CD4-positive, alpha-beta memory T cell (primary cell): ENCODE results near the gene PTPRT. TPM values are rescaled to one million over a fixed set of nuclear protein-coding genes. Genes with fewer than 3 reads are reported as not detected.

Experiments used
- CTCF ChIA-PET: fragments of 350-600 bp; sonication (Branson Sonifier 250); formaldehyde crosslinking; loops from one replicate; lab custom pipeline; 2021; ENCODE audit warnings: inconsistent platforms; ENCODE audit not compliant: partially characterized antibody; lab: Charles Lee
- POLR2A ChIA-PET: fragments of 350-600 bp; sonication (Branson Sonifier 250); formaldehyde crosslinking; loops from one replicate; lab custom pipeline; 2021; ENCODE audit not compliant: partially characterized antibody; lab: Charles Lee
- DNase-seq, 5 donors: peaks; one replicate each; pipeline versions ENCODE4 v3.0.0 to v3.0.0-alpha.2; 2020 to 2022; ENCODE audit warnings: mixed read lengths in 1 of 5
- H3K27ac ChIP-seq: one replicate; pipeline ENCODE4 v1.7.0; 2013; ENCODE audit warnings: low read depth, low read length
- H3K27me3 ChIP-seq: 2 replicates; pipeline ENCODE4 v1.7.0; 2013; ENCODE audit warnings: mild to moderate bottlenecking, low read length, moderate library complexity; ENCODE audit not compliant: insufficient read depth
- H3K36me3 ChIP-seq: 2 replicates; pipeline ENCODE4 v1.7.0; 2013; ENCODE audit warnings: mild to moderate bottlenecking, low read length, moderate library complexity; ENCODE audit not compliant: insufficient read depth
- H3K4me1 ChIP-seq: 2 replicates; pipeline ENCODE4 v1.7.0; 2013; ENCODE audit warnings: mild to moderate bottlenecking, low read length, moderate library complexity; ENCODE audit not compliant: insufficient read depth
- H3K4me3 ChIP-seq, 2 donors: one replicate each; pipeline ENCODE4 v1.7.0; 2013; ENCODE audit warnings: low read length in 2 of 2, mild to moderate bottlenecking in 1 of 2
- H3K9me3 ChIP-seq, 2 donors: one replicate each; pipeline ENCODE4 v1.7.0; 2013; ENCODE audit warnings: low read length in 2 of 2, control low read depth in 1 of 2; ENCODE audit not compliant: control insufficient read depth in 1 of 2
- H3K27ac Mint-ChIP-seq, 7 donors: one replicate each; pipeline ENCODE4 v1.8.0; 2020 to 2021; ENCODE audit warnings: mixed read lengths in 7 of 7, mild to moderate bottlenecking in 6 of 7, inconsistent platforms in 3 of 7, moderate library complexity in 3 of 7
- H3K27me3 Mint-ChIP-seq, 2 donors: one replicate each; pipeline ENCODE4 v1.8.0; 2020 to 2021; ENCODE audit warnings: mixed read lengths in 2 of 2
- H3K36me3 Mint-ChIP-seq, 2 donors: one replicate each; pipeline ENCODE4 v1.8.0; 2020 to 2021; ENCODE audit warnings: mixed read lengths in 2 of 2, inconsistent platforms in 1 of 2, mild to moderate bottlenecking in 1 of 2
- H3K4me1 Mint-ChIP-seq, 4 donors: one replicate each; pipeline ENCODE4 v1.8.0; 2020 to 2021; ENCODE audit warnings: mixed read lengths in 4 of 4, mild to moderate bottlenecking in 1 of 4
- H3K4me3 Mint-ChIP-seq, 8 donors: one replicate each; pipeline ENCODE4 v1.8.0; 2020 to 2021; ENCODE audit warnings: mixed read lengths in 8 of 8, mild to moderate bottlenecking in 7 of 8, moderate library complexity in 6 of 8, inconsistent platforms in 3 of 8
- H3K9me3 Mint-ChIP-seq, 8 donors: one replicate each; pipeline ENCODE4 v1.8.0; 2020 to 2021; ENCODE audit warnings: mixed read lengths in 8 of 8, mild to moderate bottlenecking in 5 of 8, inconsistent platforms in 3 of 8, moderate library complexity in 1 of 8
- intact Hi-C: fragments of 100-400 bp; cut with micrococcal nuclease; formaldehyde crosslinking; loops from one replicate; pipeline ENCODE4 v1.15.1; 2023
- polyA plus RNA-seq, 2 donors: library from polyadenylated mRNA; unstranded; fragments of 300-500 nt; fragmentation: Illumina TruSeq; gene quantifications; one replicate each; pipeline ENCODE4 v1.2.3, GENCODE V29; 2021
- total RNA-seq, 2 experiments: library from RNA; stranded (reverse); gene quantifications; one replicate each; pipeline ENCODE4 v1.2.3, GENCODE V29; 2021

PTPRT gene
- total and polyA plus RNA-seq, 4 experiments from 2014 or later = not detected

- no peaks in the 10 kb centered on the region for H3K9me3 ChIP-seq
- H3K36me3 Mint-ChIP-seq = no peaks in the 10 kb centered on the region
- no peak overlapping the region for H3K4me3 Mint-ChIP-seq
- no peaks in the 10 kb centered on the region for H3K4me1 Mint-ChIP-seq
- no peak overlapping the region for H3K4me3 ChIP-seq
- peaks cover 2 to 26% (median 12%) of the 10 kb centered on the region in 8 donors for H3K9me3 Mint-ChIP-seq
- intact Hi-C loops = no loop called here
- no peak for DNase-seq
- no peaks in the 10 kb centered on the region for H3K4me1 ChIP-seq
- ChIA-PET POLR2A (no interaction called here), CTCF (no interaction called here)
- no peak overlapping the region for H3K27ac ChIP-seq
- H3K27me3 Mint-ChIP-seq = no peaks in the 10 kb centered on the region
- no peak overlapping the region for H3K27ac Mint-ChIP-seq
- no peaks in the 10 kb centered on the region for H3K27me3 ChIP-seq
- no peaks in the 10 kb centered on the region for H3K36me3 ChIP-seq
Observed at GRCh38 chr20:42611889-42612837, 577.5 kb downstream of the PTPRT start.

GRCh38 chr20:42611423-42611822, 578.3 kb downstream of the PTPRT start:
- H3K27me3 ChIP-seq = no peaks in the 10 kb centered on the region
- no peak for DNase-seq
- Mint-ChIP-seq H3K36me3 (no peaks in the 10 kb centered on the region), H3K9me3 (peaks cover 2 to 26% (median 13%) of the 10 kb centered on the region in 8 donors), H3K27me3 (no peaks in the 10 kb centered on the region), H3K4me1 (no peaks in the 10 kb centered on the region), H3K4me3 (no peak overlapping the region), H3K27ac (no peak overlapping the region)
- no peaks in the 10 kb centered on the region for H3K9me3 ChIP-seq
- POLR2A ChIA-PET = no interaction called here
- intact Hi-C loops = no loop called here
- no peaks in the 10 kb centered on the region for H3K36me3 ChIP-seq
- CTCF ChIA-PET = no interaction called here
- H3K4me1 ChIP-seq = no peaks in the 10 kb centered on the region
- no peak overlapping the region for H3K4me3 ChIP-seq
- no peak overlapping the region for H3K27ac ChIP-seq

GRCh38 chr20:42610070-42610469, 579.6 kb downstream of the PTPRT start:
- Mint-ChIP-seq H3K36me3 (no peaks in the 10 kb centered on the region), H3K27me3 (no peaks in the 10 kb centered on the region), H3K27ac (no peak overlapping the region), H3K4me1 (no peaks in the 10 kb centered on the region), H3K4me3 (no peak overlapping the region), H3K9me3 (peaks cover 2 to 26% (median 16%) of the 10 kb centered on the region in 8 donors)
- no peak overlapping the region for H3K27ac ChIP-seq
- no peaks in the 10 kb centered on the region for H3K27me3 ChIP-seq
- H3K9me3 ChIP-seq = no peaks in the 10 kb centered on the region
- no peaks in the 10 kb centered on the region for H3K4me1 ChIP-seq
- intact Hi-C loops = no loop called here
- no peak overlapping the region for H3K4me3 ChIP-seq
- POLR2A ChIA-PET = no interaction called here
- CTCF ChIA-PET = no interaction called here
- DNase-seq = no peak
- H3K36me3 ChIP-seq = no peaks in the 10 kb centered on the region

DNA sequence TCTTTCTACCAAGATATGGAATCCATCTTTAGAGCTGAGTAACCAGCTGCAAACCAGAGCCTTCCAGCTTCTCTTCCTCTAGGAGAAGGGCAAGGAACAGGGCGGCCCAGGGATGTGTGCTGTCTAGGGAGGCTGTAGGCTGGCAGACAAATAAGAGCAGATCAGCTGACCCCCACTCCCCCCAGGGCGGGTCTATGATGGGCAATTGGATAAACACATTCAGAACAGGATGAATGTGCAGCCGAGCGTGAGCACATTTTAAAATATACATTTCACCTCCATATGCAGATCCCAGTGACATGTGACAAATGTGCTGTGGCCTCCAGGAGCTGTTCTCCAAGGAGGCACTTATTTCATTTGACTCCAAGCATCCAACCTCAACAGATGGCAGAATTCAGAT, 580.1 kb downstream of the PTPRT start:
- Histone ChIP-seq H3K27ac (no peak overlapping the region), H3K4me3 (no peak overlapping the region), H3K36me3 (no peaks in the 10 kb centered on the region), H3K4me1 (no peaks in the 10 kb centered on the region), H3K27me3 (no peaks in the 10 kb centered on the region), H3K9me3 (no peaks in the 10 kb centered on the region)
- no peak for DNase-seq
- Mint-ChIP-seq H3K36me3 (no peaks in the 10 kb centered on the region), H3K27me3 (no peaks in the 10 kb centered on the region), H3K27ac (no peak overlapping the region), H3K4me3 (no peak overlapping the region), H3K9me3 (peaks cover 2 to 25% (median 16%) of the 10 kb centered on the region in 8 donors), H3K4me1 (no peaks in the 10 kb centered on the region)
- intact Hi-C loops = no loop called here
- ChIA-PET POLR2A (no interaction called here), CTCF (no interaction called here)

DNA sequence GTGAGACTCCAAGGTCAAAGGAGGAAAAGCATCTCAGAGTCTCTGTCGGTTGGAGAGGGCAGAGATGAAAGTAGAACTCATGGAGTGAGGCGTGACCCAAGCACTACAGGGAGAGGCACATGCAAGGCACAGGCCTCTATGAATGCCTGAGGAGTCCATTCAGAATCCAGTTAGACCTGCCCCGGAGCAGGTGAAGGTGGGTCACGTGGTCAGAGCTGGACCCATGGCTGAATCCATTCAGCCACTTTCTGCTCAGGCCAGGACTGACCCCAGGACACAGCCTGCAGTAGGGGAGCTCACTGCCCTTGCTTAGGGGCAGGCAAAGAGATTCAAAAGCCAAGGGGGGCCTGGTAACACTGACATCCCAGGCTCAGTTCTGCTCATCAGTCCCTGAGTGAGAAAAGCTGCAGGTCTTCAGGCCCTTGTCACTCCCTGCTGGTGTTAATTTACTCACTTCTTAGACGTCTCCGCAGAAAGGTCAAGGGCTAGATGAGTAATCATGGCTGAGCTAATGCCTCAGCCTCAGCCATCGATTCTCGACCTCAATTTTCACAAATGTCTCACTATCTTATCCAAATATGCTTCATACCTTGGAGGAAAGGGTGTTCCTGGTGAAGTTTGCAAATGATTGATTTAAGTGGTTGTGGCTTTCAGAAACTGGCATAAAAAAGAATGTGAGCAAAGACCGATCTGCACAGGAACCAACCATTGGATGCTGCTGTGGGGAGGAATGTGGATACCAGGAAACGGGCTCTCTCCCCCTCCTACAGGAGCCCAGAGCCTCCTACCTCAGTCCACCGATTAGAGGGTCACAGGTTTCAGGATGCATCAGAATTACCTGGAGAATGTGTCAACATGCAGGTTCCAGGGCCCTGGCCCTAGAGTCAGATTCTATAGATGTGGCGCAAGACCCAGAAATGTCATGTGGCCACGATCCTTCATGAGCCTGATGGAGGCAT, 584.4 kb downstream of the PTPRT start:
- Histone ChIP-seq H3K4me1 (no peaks in the 10 kb centered on the region), H3K27ac (no peak overlapping the region), H3K9me3 (no peaks in the 10 kb centered on the region), H3K36me3 (no peaks in the 10 kb centered on the region), H3K4me3 (no peak overlapping the region), H3K27me3 (no peaks in the 10 kb centered on the region)
- Mint-ChIP-seq H3K4me1 (no peaks in the 10 kb centered on the region), H3K9me3 (peaks cover 0 to 14% (median 2%) of the 10 kb centered on the region in 8 donors), H3K27me3 (no peaks in the 10 kb centered on the region), H3K27ac (no peak overlapping the region), H3K36me3 (no peaks in the 10 kb centered on the region), H3K4me3 (no peak overlapping the region)
- ChIA-PET CTCF (no interaction called here), POLR2A (no interaction called here)
- DNase-seq = no peak
- intact Hi-C loops = no loop called here

DNA sequence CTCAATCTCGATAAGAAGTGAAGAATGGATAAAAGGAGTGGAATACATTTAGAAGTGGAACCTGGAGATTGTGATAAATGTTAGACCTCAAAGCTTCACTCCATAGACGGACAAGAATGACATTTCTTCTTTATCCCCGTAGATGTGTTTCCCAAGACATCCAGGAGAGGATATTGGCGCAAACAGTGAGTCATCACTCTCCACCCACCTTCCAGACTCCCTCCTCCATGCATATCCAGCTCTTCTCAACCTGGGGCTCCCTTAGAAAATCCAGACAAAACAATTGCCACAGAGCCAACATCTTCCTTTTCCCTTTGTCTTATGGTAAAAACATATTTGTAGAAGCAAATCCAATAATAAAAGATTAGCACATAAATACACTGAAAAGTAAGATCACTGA, 586.1 kb downstream of the PTPRT start:
- no peaks in the 10 kb centered on the region for H3K9me3 ChIP-seq
- no peaks in the 10 kb centered on the region for H3K27me3 Mint-ChIP-seq
- no peak overlapping the region for H3K27ac Mint-ChIP-seq
- intact Hi-C loops = no loop called here
- DNase-seq = no peak
- H3K4me3 ChIP-seq = no peak overlapping the region
- peaks cover 0 to 13% (median 2%) of the 10 kb centered on the region in 8 donors for H3K9me3 Mint-ChIP-seq
- no peaks in the 10 kb centered on the region for H3K36me3 ChIP-seq
- POLR2A ChIA-PET = no interaction called here
- H3K4me1 Mint-ChIP-seq = no peaks in the 10 kb centered on the region
- CTCF ChIA-PET = no interaction called here
- H3K27ac ChIP-seq = no peak overlapping the region
- H3K4me1 ChIP-seq = no peaks in the 10 kb centered on the region
- no peak overlapping the region for H3K4me3 Mint-ChIP-seq
- H3K27me3 ChIP-seq = no peaks in the 10 kb centered on the region
- no peaks in the 10 kb centered on the region for H3K36me3 Mint-ChIP-seq

GRCh38 chr20:42598581-42598980, 591.1 kb downstream of the PTPRT start:
- intact Hi-C loops = no loop called here
- Mint-ChIP-seq H3K27ac (no peak overlapping the region), H3K4me1 (no peaks in the 10 kb centered on the region), H3K36me3 (no peaks in the 10 kb centered on the region), H3K27me3 (no peaks in the 10 kb centered on the region), H3K4me3 (no peak overlapping the region), H3K9me3 (peaks cover 0 to 7% (median 3%) of the 10 kb centered on the region in 8 donors)
- no peaks in the 10 kb centered on the region for H3K36me3 ChIP-seq
- no peaks in the 10 kb centered on the region for H3K4me1 ChIP-seq
- H3K4me3 ChIP-seq = no peak overlapping the region
- H3K27me3 ChIP-seq = no peaks in the 10 kb centered on the region
- no peaks in the 10 kb centered on the region for H3K9me3 ChIP-seq
- POLR2A ChIA-PET = no interaction called here
- H3K27ac ChIP-seq = no peak overlapping the region
- no peak for DNase-seq
- CTCF ChIA-PET = no interaction called here
